GM12892 (cell line): Measurements from ENCODE around the gene SCYGR5.

Experiments used
- POLR2A ChIP-seq: IDR thresholded peaks from 2 replicates; pipeline ENCODE4 v1.6.1; 2011; ENCODE audit warnings: low read depth, low read length, control low read depth
- TAF1 ChIP-seq: IDR thresholded peaks from 2 replicates; pipeline ENCODE4 v1.6.1; 2011; ENCODE audit warnings: low read depth, mild to moderate bottlenecking, control low read depth, low read length, borderline replicate concordance

DNA sequence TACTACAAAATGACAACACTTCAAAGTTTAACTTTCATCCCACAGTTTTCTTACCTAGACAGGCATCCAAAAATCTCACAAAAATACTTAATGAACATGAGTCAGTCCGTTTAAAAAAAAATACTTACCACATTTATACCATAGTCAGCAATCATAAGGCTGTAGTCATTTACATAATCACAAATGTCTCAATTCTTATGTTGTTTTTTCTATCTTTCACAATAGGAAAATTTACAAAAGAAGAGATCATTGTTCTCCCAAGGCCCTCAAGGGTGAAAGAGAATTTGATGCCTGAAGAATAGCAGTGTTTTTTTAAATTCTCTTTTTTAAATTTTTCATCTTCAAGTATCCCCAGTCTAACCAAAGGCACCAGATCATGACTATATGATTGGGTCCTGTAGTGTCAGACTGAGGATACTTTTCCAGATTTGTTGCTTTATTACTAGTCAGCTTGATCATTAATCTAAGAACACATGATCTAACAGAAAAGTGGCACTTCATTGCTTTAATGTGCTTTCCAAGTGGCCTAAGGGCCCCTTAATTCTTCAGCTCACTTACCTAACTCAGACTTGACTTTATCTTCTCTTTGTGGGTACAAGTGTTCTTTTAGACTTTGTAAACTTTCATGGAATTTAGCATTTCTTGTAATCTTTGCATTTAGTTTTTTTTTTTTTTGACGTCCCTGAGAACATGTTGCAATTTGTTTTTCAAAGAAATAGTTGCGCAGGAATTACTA, 4.7 kb downstream of the SCYGR5 start:
- TF ChIP-seq POLR2A: no peak
- no peak for TF ChIP-seq TAF1
